Ishikawa (cell line): Measurements from ENCODE around the gene TADA3.

Source experiments
- CEBPB ChIP-seq: IDR thresholded peaks from 2 replicates; pipeline ENCODE4 v1.6.1; 2012
- CREB1 ChIP-seq: IDR thresholded peaks from 2 replicates; pipeline ENCODE4 v1.6.1; 2012; ENCODE audit warnings: low read depth
- EGR1 ChIP-seq: IDR thresholded peaks from 2 replicates; pipeline ENCODE4 v1.6.1; 2012
- EP300 ChIP-seq: IDR thresholded peaks from 2 replicates; pipeline ENCODE4 v1.6.1; 2012; ENCODE audit warnings: borderline replicate concordance
- FOXM1 ChIP-seq: IDR thresholded peaks from 2 replicates; pipeline ENCODE4 v1.6.1; 2012; ENCODE audit warnings: low read depth, borderline replicate concordance
- NFIC ChIP-seq: IDR thresholded peaks from 2 replicates; pipeline ENCODE4 v1.6.1; 2012
- RAD21 ChIP-seq: IDR thresholded peaks from 2 replicates; pipeline ENCODE4 v1.6.1; 2012; ENCODE audit warnings: low read depth
- TAF1 ChIP-seq: IDR thresholded peaks from 2 replicates; pipeline ENCODE4 v1.6.1; 2012; ENCODE audit warnings: low read depth, mild to moderate bottlenecking
- TCF12 ChIP-seq: IDR thresholded peaks from 2 replicates; pipeline ENCODE4 v1.6.1; 2012; ENCODE audit warnings: low read depth
- TEAD4 ChIP-seq: IDR thresholded peaks from 2 replicates; pipeline ENCODE4 v1.6.1; 2012
- USF1 ChIP-seq: IDR thresholded peaks from 2 replicates; pipeline ENCODE4 v1.6.1; 2012
- YY1 ChIP-seq: IDR thresholded peaks from 2 replicates; pipeline ENCODE4 v1.6.1; 2012; ENCODE audit warnings: low read depth
- ZBTB7A ChIP-seq: IDR thresholded peaks from 2 replicates; pipeline ENCODE4 v1.6.1; 2012; ENCODE audit warnings: low read depth
- TF ChIP-seq, protein P1 (sequence below): IDR thresholded peaks from 2 replicates; pipeline ENCODE4 v1.6.1; 2012; ENCODE audit warnings: low read depth, mild to moderate bottlenecking
- TF ChIP-seq, protein P2 (sequence below): IDR thresholded peaks from 2 replicates; pipeline ENCODE4 v1.6.1; 2012

Gene TADA3

GRCh38 chr3:9786209-9786739, 6.0 kb downstream of the TADA3 start:
- TF ChIP-seq, protein P1, sequence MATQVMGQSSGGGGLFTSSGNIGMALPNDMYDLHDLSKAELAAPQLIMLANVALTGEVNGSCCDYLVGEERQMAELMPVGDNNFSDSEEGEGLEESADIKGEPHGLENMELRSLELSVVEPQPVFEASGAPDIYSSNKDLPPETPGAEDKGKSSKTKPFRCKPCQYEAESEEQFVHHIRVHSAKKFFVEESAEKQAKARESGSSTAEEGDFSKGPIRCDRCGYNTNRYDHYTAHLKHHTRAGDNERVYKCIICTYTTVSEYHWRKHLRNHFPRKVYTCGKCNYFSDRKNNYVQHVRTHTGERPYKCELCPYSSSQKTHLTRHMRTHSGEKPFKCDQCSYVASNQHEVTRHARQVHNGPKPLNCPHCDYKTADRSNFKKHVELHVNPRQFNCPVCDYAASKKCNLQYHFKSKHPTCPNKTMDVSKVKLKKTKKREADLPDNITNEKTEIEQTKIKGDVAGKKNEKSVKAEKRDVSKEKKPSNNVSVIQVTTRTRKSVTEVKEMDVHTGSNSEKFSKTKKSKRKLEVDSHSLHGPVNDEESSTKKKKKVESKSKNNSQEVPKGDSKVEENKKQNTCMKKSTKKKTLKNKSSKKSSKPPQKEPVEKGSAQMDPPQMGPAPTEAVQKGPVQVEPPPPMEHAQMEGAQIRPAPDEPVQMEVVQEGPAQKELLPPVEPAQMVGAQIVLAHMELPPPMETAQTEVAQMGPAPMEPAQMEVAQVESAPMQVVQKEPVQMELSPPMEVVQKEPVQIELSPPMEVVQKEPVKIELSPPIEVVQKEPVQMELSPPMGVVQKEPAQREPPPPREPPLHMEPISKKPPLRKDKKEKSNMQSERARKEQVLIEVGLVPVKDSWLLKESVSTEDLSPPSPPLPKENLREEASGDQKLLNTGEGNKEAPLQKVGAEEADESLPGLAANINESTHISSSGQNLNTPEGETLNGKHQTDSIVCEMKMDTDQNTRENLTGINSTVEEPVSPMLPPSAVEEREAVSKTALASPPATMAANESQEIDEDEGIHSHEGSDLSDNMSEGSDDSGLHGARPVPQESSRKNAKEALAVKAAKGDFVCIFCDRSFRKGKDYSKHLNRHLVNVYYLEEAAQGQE: no peak
- TF ChIP-seq TCF12: no peak
- TF ChIP-seq, protein P2, sequence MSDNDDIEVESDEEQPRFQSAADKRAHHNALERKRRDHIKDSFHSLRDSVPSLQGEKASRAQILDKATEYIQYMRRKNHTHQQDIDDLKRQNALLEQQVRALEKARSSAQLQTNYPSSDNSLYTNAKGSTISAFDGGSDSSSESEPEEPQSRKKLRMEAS: no peak
- no peak for TF ChIP-seq EGR1
- TF ChIP-seq FOXM1: no peak
- no peak for TF ChIP-seq TEAD4
- TF ChIP-seq ZBTB7A: no peak
- no peak for TF ChIP-seq EP300
- no peak for TF ChIP-seq NFIC
- no peak for TF ChIP-seq YY1
- no peak for TF ChIP-seq CREB1
- TF ChIP-seq TAF1: no peak
- no peak for TF ChIP-seq RAD21
- TF ChIP-seq USF1: no peak
- TF ChIP-seq CEBPB: no peak

DNA sequence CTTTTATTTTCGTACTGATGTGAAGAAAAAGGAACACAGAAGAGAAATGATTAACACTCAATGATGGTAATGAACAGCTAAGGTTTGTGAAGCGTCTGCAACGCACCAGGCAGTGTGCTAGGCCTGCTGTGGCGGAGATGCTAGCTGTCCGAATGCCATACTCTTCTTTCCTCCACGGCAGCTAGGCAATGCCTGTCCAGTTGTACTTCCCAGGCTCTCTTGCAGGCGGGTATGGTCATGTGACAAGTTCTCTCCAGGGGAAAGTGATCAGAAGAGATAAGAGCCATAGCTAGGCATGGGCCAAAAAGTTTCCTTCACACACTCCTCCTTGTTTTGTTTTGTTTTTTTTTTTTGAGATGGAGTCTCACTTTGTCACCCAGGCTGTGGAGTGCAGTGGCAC, 6.7 kb downstream of the TADA3 start:
- TF ChIP-seq USF1: no peak
- no peak for TF ChIP-seq TCF12
- TF ChIP-seq EP300: no peak

DNA sequence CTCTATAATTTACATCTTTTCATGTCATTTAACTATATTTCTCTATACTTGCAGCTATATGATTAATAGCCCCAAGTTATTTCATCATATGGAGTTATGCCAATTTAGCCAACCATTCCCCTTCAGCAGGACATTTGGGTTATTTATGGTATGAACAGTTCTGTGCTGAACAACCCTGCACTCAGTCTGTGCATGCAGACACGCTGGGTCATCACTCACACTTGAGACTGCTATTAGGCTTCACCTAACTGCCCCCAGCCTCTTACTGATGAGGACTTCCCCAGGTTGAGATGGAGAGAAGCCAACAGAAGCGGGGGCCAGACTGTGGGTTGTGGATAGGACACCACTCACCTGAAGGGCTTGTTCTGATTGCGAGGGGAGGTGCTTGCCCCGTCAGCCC, 7.3 kb downstream of the TADA3 start:
- TF ChIP-seq FOXM1 (no peak), CEBPB (no peak), EP300 (no peak), TEAD4 (no peak), USF1 (no peak), YY1 (no peak), TAF1 (no peak), ZBTB7A (no peak), TCF12 (no peak)
- TF ChIP-seq, protein P2: no peak
- TF ChIP-seq, protein P1: no peak

DNA sequence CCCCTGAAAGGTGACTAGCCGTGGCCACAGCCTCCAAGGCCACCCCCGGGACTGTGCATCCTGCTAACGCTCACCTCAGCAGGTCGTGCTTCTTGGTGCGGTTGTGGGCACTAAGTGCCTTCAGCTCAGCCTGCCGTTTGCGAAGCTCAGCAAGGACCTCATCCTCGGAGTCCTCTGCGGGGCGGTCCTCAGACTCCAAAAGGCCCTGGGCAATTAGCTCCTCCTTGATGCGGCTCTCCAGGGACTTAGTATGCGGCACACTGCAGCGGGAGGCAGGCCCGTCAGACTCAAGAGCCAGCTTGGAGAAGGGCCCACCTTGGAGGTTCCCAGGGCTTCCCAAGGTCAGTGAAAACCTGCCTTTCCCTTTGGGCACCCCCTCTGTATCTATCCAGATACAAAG, 8.3 kb downstream of the TADA3 start:
- no peak for TF ChIP-seq YY1
- TF ChIP-seq, protein P2: no peak
- TF ChIP-seq EP300: no peak
- no peak for TF ChIP-seq RAD21
- no peak for TF ChIP-seq ZBTB7A
- TF ChIP-seq, protein P1: no peak
- TF ChIP-seq TCF12: no peak
- TF ChIP-seq TEAD4: no peak
- no peak for TF ChIP-seq TAF1
- no peak for TF ChIP-seq CREB1
- no peak for TF ChIP-seq EGR1
- TF ChIP-seq CEBPB: no peak
- TF ChIP-seq USF1: no peak
- no peak for TF ChIP-seq FOXM1
- TF ChIP-seq NFIC: no peak
